Kidney (tissue), 14 donors: ENCODE measurements around the gene FHAD1. TPM values are rescaled to one million over a fixed set of nuclear protein-coding genes. Genes with fewer than 3 reads are reported as not detected.
A peak's percentile ranks its signal among the peaks of the same experiment; 100 is the strongest.

ENCODE experiments used
- DNase-seq, 5 donors: peaks; one replicate each; pipeline ENCODE4 v3.0.0-alpha.2; 2013 to 2020
- FAIRE-seq: peaks from 2 replicates; lab custom pipeline; 2012; peaks lifted over from hg19 to GRCh38; lab: Jason Lieb, UNC
- H3K27ac ChIP-seq, 2 donors: one replicate each; pipeline ENCODE4 v1.7.0; 2013; ENCODE audit warnings: low read depth in 2 of 2, low read length in 2 of 2, inconsistent platforms in 1 of 2
- H3K27me3 ChIP-seq: one replicate; pipeline ENCODE4 v1.7.1; 2013; ENCODE audit warnings: low read length, inconsistent platforms; ENCODE audit not compliant: control insufficient read depth, insufficient read depth
- H3K36me3 ChIP-seq, 3 donors: one replicate each; pipeline versions ENCODE4 v1.7.0 to v1.7.1; 2013; ENCODE audit warnings: low read length in 3 of 3, control low read depth in 1 of 3, inconsistent platforms in 1 of 3; ENCODE audit not compliant: insufficient read depth in 3 of 3, control insufficient read depth in 2 of 3
- H3K4me1 ChIP-seq, 3 donors: one replicate each; pipeline versions ENCODE4 v1.7.0 to v1.7.1; 2013; ENCODE audit warnings: low read length in 3 of 3, inconsistent platforms in 1 of 3, low read depth in 1 of 3; ENCODE audit not compliant: control insufficient read depth in 2 of 3, insufficient read depth in 2 of 3
- H3K4me3 ChIP-seq, 3 donors: one replicate each; pipeline versions ENCODE4 v1.7.0 to v1.8.1; 2013; ENCODE audit warnings: low read length in 3 of 3, control low read depth in 1 of 3, inconsistent platforms in 1 of 3
- H3K9ac ChIP-seq, 3 donors: one replicate each; pipeline versions ENCODE4 v1.7.0 to v1.7.1; 2013; ENCODE audit warnings: low read length in 3 of 3, control low read depth in 1 of 3, inconsistent platforms in 1 of 3
- H3K9me3 ChIP-seq, 3 donors: one replicate each; pipeline versions ENCODE4 v1.7.0 to v1.7.1; 2013; ENCODE audit warnings: low read length in 3 of 3, control low read depth in 1 of 3, inconsistent platforms in 1 of 3; ENCODE audit not compliant: control insufficient read depth in 2 of 3, insufficient read depth in 1 of 3
- intact Hi-C: fragments of 100-400 bp; cut with DNase I; formaldehyde crosslinking; loops from one replicate; pipeline ENCODE4 v1.11.1; 2022
- polyA plus RNA-seq: library from polyadenylated mRNA; stranded (reverse); fragments of 350-450 nt; fragmentation: Illumina TruSeq; extraction: RNeasy Lipid Tissue Mini Kit (QIAGEN cat#74804); gene quantifications from one replicate; pipeline ENCODE4 v1.2.3, GENCODE V29; 2014; ENCODE audit warnings: low read depth, low replicate concordance; ENCODE audit not compliant: insufficient read depth
- total RNA-seq: library from RNA; stranded (reverse); fragmentation: NEBNext Ultra II Directional; extraction: Animal tissue kit (Norgen Biotek cat#: 25700); gene quantifications from one replicate; pipeline ENCODE4 v1.2.1, GENCODE V29; 2021
- TF ChIP-seq, protein P1 (sequence below): IDR thresholded peaks from 3 replicates; pipeline ENCODE4 v1.5.1; 2012; ENCODE audit warnings: mild to moderate bottlenecking, moderate library complexity, borderline replicate concordance; ENCODE audit not compliant: insufficient read depth; ENCODE audit errors: extremely low read depth
- donor health status: control.
- donor health status: control.
- donor health status: control.
- donor health status: control.
- donor health status: control.
- donor health status: DM: yes; HTN: yes; CAD: no.
- donor health status: Normal renal cell carcinoma (clear cell type).

FHAD1 gene
- total and polyA plus RNA-seq, 2 donors from 2014 or later, result 0.84 to 4.2 TPM

DNA sequence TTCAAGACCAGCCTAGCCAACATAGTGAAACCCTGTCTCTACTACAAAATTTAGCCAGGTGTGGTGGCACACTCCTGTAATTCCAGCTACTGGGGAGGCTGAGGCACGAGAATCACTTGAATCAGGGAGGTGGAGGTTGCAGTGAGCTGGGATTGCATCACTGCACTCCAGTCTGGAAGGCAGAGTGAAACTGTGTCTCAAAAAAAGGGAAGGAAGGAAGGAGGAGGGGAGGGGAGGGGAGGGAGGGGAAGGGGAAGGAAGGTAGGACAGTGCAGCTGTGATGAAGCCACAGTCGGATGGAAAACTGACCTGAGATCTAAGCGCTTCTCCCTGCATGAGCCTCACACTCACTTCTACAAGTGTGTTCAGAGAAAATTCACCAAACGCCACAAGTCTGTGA, 22.0 kb upstream of the FHAD1 start:
- Histone ChIP-seq H3K36me3 (peaks cover 0 to 5% (median 0%) of the 10 kb centered on the region in 3 donors), H3K9ac (no peak overlapping the region), H3K27ac (no peak overlapping the region), H3K27me3 (no peaks in the 10 kb centered on the region), H3K9me3 (no peaks in the 10 kb centered on the region), H3K4me3 (no peak overlapping the region), H3K4me1 (peaks cover 0 to 16% (median 11%) of the 10 kb centered on the region in 3 donors)
- TF ChIP-seq, protein P1, sequence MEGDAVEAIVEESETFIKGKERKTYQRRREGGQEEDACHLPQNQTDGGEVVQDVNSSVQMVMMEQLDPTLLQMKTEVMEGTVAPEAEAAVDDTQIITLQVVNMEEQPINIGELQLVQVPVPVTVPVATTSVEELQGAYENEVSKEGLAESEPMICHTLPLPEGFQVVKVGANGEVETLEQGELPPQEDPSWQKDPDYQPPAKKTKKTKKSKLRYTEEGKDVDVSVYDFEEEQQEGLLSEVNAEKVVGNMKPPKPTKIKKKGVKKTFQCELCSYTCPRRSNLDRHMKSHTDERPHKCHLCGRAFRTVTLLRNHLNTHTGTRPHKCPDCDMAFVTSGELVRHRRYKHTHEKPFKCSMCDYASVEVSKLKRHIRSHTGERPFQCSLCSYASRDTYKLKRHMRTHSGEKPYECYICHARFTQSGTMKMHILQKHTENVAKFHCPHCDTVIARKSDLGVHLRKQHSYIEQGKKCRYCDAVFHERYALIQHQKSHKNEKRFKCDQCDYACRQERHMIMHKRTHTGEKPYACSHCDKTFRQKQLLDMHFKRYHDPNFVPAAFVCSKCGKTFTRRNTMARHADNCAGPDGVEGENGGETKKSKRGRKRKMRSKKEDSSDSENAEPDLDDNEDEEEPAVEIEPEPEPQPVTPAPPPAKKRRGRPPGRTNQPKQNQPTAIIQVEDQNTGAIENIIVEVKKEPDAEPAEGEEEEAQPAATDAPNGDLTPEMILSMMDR, result no peak
- no peak for DNase-seq
- intact Hi-C loops, result no loop called here
- FAIRE-seq, result no peak

DNA sequence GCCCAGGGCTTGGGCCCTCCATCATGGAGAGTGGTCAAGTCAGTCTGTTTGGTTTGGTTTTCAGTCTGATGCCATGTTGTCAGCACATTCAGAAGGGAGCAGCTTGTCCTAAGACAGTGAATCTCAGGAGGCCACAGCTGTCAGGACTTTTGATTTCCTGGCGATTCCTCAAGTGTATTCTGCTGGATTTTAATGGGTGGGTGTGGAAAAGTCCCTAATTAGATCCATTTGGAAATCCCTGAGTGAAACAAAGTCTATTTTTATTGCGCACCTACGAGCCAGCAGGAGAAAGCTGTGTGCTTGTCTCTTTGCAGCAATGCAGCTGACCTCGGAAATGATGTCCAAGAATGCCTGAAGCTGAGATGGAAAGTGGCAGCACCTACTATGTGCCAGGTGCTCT, 21.6 kb upstream of the FHAD1 start:
- no peak overlapping the region for H3K4me3 ChIP-seq
- FAIRE-seq, result no peak
- intact Hi-C loops, result no loop called here

DNA sequence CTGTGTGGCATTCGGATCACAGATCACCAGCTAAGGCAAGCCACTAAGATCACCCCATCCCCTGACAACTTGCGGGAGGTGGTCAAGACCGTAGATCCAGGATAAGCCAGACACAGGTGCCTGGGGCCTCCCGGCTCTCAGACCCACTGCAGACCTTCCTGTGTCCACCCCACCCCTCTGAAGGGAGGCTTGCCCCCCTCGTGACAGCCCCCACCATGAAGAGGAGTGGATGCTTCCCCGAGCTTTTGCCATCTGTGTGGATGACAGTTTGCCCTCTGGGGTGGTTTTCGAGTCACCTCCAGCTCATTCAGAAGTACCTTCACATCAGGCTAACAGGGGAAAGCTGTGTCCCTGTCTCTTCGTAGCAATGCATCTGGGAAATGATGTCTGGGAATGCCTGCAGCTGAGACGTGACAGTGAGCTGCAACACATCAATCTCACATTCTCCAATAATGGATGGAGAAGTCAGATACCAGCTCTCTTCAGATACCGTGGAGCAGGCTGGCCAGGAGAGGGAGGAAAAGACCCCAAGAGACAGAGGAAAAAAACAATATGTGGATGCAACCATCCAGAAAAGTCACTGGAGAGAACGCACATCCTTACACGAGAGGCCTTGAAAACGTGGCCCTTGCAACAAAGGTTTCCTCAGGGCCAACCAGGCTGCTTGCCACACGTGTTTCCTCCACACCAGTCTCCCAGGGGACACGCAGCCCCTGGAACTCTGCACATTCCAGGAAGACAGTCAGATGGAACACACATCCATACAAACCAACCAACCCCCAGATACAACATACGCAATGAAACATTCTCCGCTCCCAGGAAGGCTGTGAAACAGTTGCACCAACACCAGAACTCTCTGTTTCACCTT, 20.4 kb upstream of the FHAD1 start:
- no peak overlapping the region for H3K4me3 ChIP-seq
- H3K27ac ChIP-seq, result no peak overlapping the region
- H3K9ac ChIP-seq, result no peak overlapping the region
- intact Hi-C loops, result no loop called here
- H3K4me1 ChIP-seq, result peaks cover 0 to 9% (median 5%) of the 10 kb centered on the region in 3 donors
- TF ChIP-seq, protein P1, result no peak
- FAIRE-seq, result no peak
- no peaks in the 10 kb centered on the region for H3K36me3 ChIP-seq
- peak in 3 of 5 donors; percentile 67 to 77 (median 71) for DNase-seq
- H3K27me3 ChIP-seq, result no peaks in the 10 kb centered on the region
- H3K9me3 ChIP-seq, result no peaks in the 10 kb centered on the region

More for the DNA sequence above, 21.6 kb upstream of the FHAD1 start:
- Histone ChIP-seq H3K27me3 (no peaks in the 10 kb centered on the region), H3K9me3 (no peaks in the 10 kb centered on the region), H3K4me1 (peaks cover 0 to 16% (median 9%) of the 10 kb centered on the region in 3 donors), H3K9ac (no peak overlapping the region), H3K27ac (no peak overlapping the region), H3K36me3 (peaks cover 0 to 3% (median 0%) of the 10 kb centered on the region in 3 donors)
- no peak for DNase-seq
- TF ChIP-seq, protein P1, result no peak
